Loucy (cell line): ENCODE measurements around the gene SYNM.
A peak's percentile ranks its signal among the peaks of the same experiment; 100 is the strongest.

Experiments used
- H2AFZ ChIP-seq: fragments of 200-600 bp; sonication (generic); 2 replicates; pipeline ENCODE4 v1.6.0; 2016; ENCODE audit warnings: antibody characterized with exemption, mild to moderate bottlenecking, low read length, moderate library complexity
- H3F3A ChIP-seq: fragments of 200-600 bp; 2 replicates; pipeline ENCODE4 v1.6.0; 2016; ENCODE audit warnings: antibody characterized with exemption, low read depth, mild to moderate bottlenecking
- H3K27me3 ChIP-seq: fragments of 200-600 bp; sonication (generic); 2 replicates; pipeline ENCODE4 v1.6.1; 2014; ENCODE audit warnings: low read length, mild to moderate bottlenecking; ENCODE audit not compliant: insufficient read depth, poor library complexity, severe bottlenecking
- H3K36me3 ChIP-seq: fragments of 200-600 bp; sonication (generic); 2 replicates; pipeline ENCODE4 v1.6.1; 2016; ENCODE audit warnings: low read length; ENCODE audit not compliant: insufficient read depth
- H3K4me1 ChIP-seq: fragments of 200-600 bp; sonication (generic); 2 replicates; pipeline ENCODE4 v1.5.1; 2014; ENCODE audit warnings: low read length, mild to moderate bottlenecking; ENCODE audit not compliant: insufficient read depth, poor library complexity, severe bottlenecking
- H3K4me2 ChIP-seq: fragments of 200-600 bp; sonication (generic); 2 replicates; pipeline ENCODE4 v1.6.0; 2014; ENCODE audit warnings: antibody characterized with exemption, low read length, low read depth, mild to moderate bottlenecking; ENCODE audit not compliant: poor library complexity, severe bottlenecking
- H3K4me3 ChIP-seq: fragments of 200-600 bp; sonication (generic); 2 replicates; pipeline ENCODE4 v1.5.1; 2014; ENCODE audit warnings: low read length, mild to moderate bottlenecking, mixed read lengths; ENCODE audit not compliant: poor library complexity, severe bottlenecking
- H3K79me2 ChIP-seq: fragments of 200-600 bp; sonication (generic); 2 replicates; pipeline ENCODE4 v1.6.1; 2014; ENCODE audit warnings: low read length; ENCODE audit not compliant: insufficient read depth
- H3K9ac ChIP-seq: fragments of 200-600 bp; sonication (generic); 2 replicates; pipeline ENCODE4 v1.6.0; 2014; ENCODE audit warnings: mild to moderate bottlenecking, low read depth, low read length, moderate library complexity; ENCODE audit not compliant: poor library complexity, severe bottlenecking
- H3K9me2 ChIP-seq: fragments of 200-600 bp; sonication (generic); replicated peaks from 2 replicates; pipeline ENCODE4 v1.6.1; 2016; ENCODE audit warnings: low read depth, low read length, mixed read lengths
- H3K9me3 ChIP-seq: fragments of 200-600 bp; sonication (generic); 2 replicates; pipeline ENCODE4 v1.6.1; 2014; ENCODE audit warnings: mild to moderate bottlenecking, antibody characterized with exemption, low read length, low read depth; ENCODE audit not compliant: insufficient read depth
- H4K20me1 ChIP-seq: fragments of 200-600 bp; sonication (generic); 2 replicates; pipeline ENCODE4 v1.6.0; 2014; ENCODE audit warnings: antibody characterized with exemption, low read length, mild to moderate bottlenecking; ENCODE audit not compliant: insufficient read depth, poor library complexity, severe bottlenecking
- EZH2phosphoT487 ChIP-seq: fragments of 200-600 bp; IDR thresholded peaks from 2 replicates; pipeline ENCODE4 v1.6.1; 2018; ENCODE audit warnings: antibody characterized with exemption, mild to moderate bottlenecking, moderate library complexity, borderline replicate concordance
- TF ChIP-seq, protein P1 (sequence below): fragments of 200-600 bp; sonication (generic); conservative IDR thresholded peaks from 2 replicates; pipeline ENCODE4 v1.5.1; 2014; ENCODE audit warnings: mild to moderate bottlenecking, antibody characterized with exemption, low read length

Gene SYNM

DNA sequence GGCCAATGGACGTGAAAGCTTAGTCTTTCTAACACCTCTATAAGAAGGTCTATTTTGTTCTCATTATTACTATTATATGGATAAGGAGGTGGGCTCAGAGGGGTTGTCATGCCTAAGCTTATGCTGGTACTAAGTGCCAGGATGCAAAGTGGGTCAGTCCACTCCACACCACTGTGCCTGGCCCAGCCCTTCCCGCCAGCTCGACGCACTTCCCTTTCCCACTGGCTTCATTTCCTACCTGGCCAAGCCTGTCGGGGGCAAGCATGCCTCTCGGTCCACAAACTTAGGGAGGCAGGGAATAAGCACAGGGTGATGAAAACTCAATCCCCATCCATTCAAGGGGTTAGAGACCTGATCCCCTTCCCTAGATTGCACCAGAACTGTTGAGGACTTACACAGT, 5.9 kb upstream of the SYNM start:
- TF ChIP-seq, protein P1, sequence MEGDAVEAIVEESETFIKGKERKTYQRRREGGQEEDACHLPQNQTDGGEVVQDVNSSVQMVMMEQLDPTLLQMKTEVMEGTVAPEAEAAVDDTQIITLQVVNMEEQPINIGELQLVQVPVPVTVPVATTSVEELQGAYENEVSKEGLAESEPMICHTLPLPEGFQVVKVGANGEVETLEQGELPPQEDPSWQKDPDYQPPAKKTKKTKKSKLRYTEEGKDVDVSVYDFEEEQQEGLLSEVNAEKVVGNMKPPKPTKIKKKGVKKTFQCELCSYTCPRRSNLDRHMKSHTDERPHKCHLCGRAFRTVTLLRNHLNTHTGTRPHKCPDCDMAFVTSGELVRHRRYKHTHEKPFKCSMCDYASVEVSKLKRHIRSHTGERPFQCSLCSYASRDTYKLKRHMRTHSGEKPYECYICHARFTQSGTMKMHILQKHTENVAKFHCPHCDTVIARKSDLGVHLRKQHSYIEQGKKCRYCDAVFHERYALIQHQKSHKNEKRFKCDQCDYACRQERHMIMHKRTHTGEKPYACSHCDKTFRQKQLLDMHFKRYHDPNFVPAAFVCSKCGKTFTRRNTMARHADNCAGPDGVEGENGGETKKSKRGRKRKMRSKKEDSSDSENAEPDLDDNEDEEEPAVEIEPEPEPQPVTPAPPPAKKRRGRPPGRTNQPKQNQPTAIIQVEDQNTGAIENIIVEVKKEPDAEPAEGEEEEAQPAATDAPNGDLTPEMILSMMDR: no peak
- no peak for TF ChIP-seq EZH2phosphoT487
- H3K9me2 ChIP-seq: no peaks in the 10 kb centered on the region
- H3K4me1 ChIP-seq: peaks cover 5% of the 10 kb centered on the region
- no peak overlapping the region for H3K4me3 ChIP-seq
- no peaks in the 10 kb centered on the region for H3K9me3 ChIP-seq
- H4K20me1 ChIP-seq: no peaks in the 10 kb centered on the region
- H3F3A ChIP-seq: no peaks in the 10 kb centered on the region
- H3K36me3 ChIP-seq: no peaks in the 10 kb centered on the region
- no peak overlapping the region for H2AFZ ChIP-seq
- no peaks in the 10 kb centered on the region for H3K79me2 ChIP-seq
- H3K27me3 ChIP-seq: no peaks in the 10 kb centered on the region
- H3K4me2 ChIP-seq: no peak overlapping the region
- no peak overlapping the region for H3K9ac ChIP-seq

DNA sequence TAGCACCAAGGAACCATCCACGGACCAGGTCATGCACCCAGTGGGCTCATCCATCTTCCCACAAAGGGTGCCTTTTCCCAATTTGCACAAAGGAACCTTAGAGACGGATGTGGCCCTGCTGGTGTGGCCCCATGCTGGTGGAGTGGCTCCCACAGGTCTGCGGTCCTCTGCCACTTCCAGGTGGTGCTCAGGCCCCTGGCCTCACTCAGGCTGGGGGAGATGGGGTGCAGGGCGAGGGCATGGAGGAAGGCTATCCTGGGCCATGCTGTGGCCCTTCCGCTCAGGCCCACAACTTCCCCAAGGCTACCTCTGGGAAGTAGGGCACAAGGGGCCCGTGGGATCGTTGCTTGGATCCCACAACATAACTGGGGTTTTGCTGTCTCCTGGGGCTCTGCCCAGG, 5.2 kb upstream of the SYNM start:
- Histone ChIP-seq H3K9me3 (no peaks in the 10 kb centered on the region), H3K4me1 (peaks cover 5% of the 10 kb centered on the region), H3K9me2 (no peaks in the 10 kb centered on the region), H2AFZ (no peak overlapping the region), H3K27me3 (no peaks in the 10 kb centered on the region), H3K9ac (no peak overlapping the region), H3K4me3 (no peak overlapping the region), H3K4me2 (no peak overlapping the region), H3K79me2 (no peaks in the 10 kb centered on the region), H4K20me1 (no peaks in the 10 kb centered on the region), H3K36me3 (no peaks in the 10 kb centered on the region), H3F3A (no peaks in the 10 kb centered on the region)
- TF ChIP-seq, protein P1: no peak
- TF ChIP-seq EZH2phosphoT487: no peak

DNA sequence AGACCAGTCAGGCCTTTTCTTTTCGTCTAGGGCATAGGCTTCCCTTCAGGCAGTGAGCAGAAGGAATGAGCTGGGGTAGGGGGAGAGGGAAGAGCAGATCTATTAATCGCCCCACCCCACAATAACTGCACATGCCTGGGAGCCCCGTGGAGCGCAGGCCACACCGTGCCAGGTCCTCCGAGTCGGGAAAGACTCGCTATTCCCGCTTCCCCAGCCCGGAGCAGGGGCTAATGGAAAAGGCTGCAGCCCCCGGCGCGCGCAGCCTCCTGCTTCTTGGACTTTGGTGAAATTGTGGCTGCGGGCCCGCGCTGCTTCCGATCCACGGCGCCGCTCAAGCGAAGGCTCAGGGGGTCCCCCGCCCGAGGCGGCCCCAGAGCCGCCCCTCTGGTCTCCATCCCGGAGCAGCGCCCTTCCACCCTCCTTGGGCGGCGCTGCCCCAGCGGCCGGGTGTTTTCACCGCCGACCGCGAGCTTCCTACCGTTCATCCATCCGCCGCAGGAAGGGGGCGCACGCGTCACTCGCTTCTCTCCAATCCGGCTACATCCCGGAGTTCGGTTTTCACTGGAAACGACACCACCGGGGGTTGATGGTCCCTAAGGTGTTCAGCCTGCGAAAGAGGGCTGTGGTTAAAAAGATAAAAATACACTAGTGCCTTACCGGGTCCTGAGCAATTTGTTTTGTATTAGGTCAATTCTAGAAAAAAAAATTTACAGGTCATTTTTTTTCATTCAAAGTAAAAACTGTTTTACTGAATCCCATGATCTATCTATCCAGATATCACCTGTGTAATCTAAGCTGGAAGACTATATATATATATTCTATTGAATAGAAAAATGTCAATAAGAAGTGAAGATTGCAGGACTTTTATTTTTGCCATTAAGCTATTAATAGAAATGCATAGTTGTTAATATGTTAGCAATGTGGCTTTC, 4.4 kb upstream of the SYNM start:
- Histone ChIP-seq H3K36me3 (no peaks in the 10 kb centered on the region), H3K4me2 (peak overlapping the region; percentile 63), H3K9ac (no peak overlapping the region), H3K4me3 (peak overlapping the region; percentile 31), H2AFZ (peak overlapping the region; percentile 59), H3F3A (no peaks in the 10 kb centered on the region), H3K27me3 (no peaks in the 10 kb centered on the region), H3K9me3 (no peaks in the 10 kb centered on the region), H3K79me2 (no peaks in the 10 kb centered on the region), H4K20me1 (no peaks in the 10 kb centered on the region), H3K9me2 (no peaks in the 10 kb centered on the region), H3K4me1 (peaks cover 5% of the 10 kb centered on the region)
- TF ChIP-seq, protein P1: peak; percentile 68
- no peak for TF ChIP-seq EZH2phosphoT487
